RWPE2 (cell line): Measurements from ENCODE around the gene LYRM2.

ENCODE experiments used
- ATAC-seq: fragments of 200-7000 bp; cut with Tn5 transposase; 3 replicates; pipeline ENCODE4 v1.9.1; 2021; ENCODE audit warnings: low read depth
- DNase-seq: peaks from one replicate; pipeline ENCODE4 v3.0.0-alpha.2; 2020; ENCODE audit warnings: low spot score
- H3K27ac ChIP-seq: fragments of 450-650 bp; 2 replicates; pipeline ENCODE4 v1.5.1; 2017; ENCODE audit warnings: mild to moderate bottlenecking; ENCODE audit not compliant: poor library complexity, severe bottlenecking
- H3K27me3 ChIP-seq: fragments of 250-450 bp; sonication (Bioruptor Pico); 2 replicates; pipeline ENCODE4 v1.5.1; 2021; ENCODE audit warnings: mild to moderate bottlenecking, moderate library complexity; ENCODE audit not compliant: insufficient read depth, poor library complexity, severe bottlenecking
- H3K36me3 ChIP-seq: fragments of 250-450 bp; sonication (Bioruptor Pico); 2 replicates; pipeline ENCODE4 v1.5.1; 2020; ENCODE audit warnings: low read depth, mild to moderate bottlenecking, moderate library complexity
- H3K4me1 ChIP-seq: fragments of 250-450 bp; sonication (Bioruptor Pico); 2 replicates; pipeline ENCODE4 v1.5.1; 2021; ENCODE audit warnings: mild to moderate bottlenecking, moderate library complexity; ENCODE audit not compliant: insufficient read depth, poor library complexity, severe bottlenecking
- H3K4me3 ChIP-seq: fragments of 250-450 bp; sonication (Bioruptor Pico); 2 replicates; pipeline ENCODE4 v1.5.1; 2021; ENCODE audit warnings: mild to moderate bottlenecking, moderate library complexity; ENCODE audit not compliant: severe bottlenecking
- H3K9me3 ChIP-seq: fragments of 250-450 bp; sonication (Bioruptor Pico); 2 replicates; pipeline ENCODE4 v1.5.1; 2021; ENCODE audit warnings: mild to moderate bottlenecking, moderate library complexity; ENCODE audit not compliant: severe bottlenecking
- TF ChIP-seq, protein P1 (sequence below): fragments of 450-650 bp; IDR thresholded peaks from one replicate; pipeline ENCODE4 v1.5.1; 2017; ENCODE audit warnings: mild to moderate bottlenecking, moderate library complexity; ENCODE audit not compliant: poor library complexity, severe bottlenecking

LYRM2 gene

DNA sequence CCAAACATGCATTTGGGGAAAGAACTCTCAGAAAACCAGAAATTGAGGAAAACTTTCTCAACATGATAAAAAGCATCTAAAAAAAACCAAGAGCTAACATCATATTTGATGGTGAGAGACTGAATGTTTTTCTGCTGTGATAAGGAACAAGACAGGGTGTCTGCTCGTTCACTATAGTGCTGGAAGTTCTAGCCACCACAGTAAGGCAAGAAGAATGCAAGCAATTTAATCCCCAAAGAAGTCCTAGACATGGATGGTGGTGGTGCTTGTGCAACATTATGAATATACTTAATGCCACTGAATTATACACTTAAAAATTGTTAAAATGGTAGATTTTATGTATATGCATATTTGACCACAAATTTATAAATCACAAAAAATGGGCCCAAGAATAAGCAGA lies 53.4 kb downstream of the LYRM2 start:
- TF ChIP-seq, protein P1, sequence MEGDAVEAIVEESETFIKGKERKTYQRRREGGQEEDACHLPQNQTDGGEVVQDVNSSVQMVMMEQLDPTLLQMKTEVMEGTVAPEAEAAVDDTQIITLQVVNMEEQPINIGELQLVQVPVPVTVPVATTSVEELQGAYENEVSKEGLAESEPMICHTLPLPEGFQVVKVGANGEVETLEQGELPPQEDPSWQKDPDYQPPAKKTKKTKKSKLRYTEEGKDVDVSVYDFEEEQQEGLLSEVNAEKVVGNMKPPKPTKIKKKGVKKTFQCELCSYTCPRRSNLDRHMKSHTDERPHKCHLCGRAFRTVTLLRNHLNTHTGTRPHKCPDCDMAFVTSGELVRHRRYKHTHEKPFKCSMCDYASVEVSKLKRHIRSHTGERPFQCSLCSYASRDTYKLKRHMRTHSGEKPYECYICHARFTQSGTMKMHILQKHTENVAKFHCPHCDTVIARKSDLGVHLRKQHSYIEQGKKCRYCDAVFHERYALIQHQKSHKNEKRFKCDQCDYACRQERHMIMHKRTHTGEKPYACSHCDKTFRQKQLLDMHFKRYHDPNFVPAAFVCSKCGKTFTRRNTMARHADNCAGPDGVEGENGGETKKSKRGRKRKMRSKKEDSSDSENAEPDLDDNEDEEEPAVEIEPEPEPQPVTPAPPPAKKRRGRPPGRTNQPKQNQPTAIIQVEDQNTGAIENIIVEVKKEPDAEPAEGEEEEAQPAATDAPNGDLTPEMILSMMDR = no peak

DNA sequence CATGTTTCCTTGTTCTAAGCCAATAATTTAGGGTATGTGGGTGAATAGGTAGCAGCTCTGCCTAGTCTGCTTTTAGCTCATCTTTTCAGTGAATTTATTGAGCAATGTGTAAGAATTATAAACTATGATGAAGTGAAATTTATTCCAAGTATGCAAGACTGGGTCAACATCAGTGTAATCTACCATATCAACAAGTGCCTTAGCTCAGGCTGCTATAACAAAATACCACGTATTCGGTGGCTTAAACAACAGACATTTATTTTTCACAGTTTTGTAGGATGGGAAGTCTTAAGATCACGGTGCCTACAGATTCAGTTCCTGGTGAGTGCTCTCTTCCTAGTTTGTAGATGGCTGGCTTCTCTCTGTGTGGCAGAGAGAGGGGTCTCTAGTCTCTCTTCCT lies 54.0 kb downstream of the LYRM2 start:
- TF ChIP-seq, protein P1 = no peak
- Histone ChIP-seq H3K36me3 (no peaks in the 10 kb centered on the region), H3K4me3 (no peak overlapping the region), H3K4me1 (no peaks in the 10 kb centered on the region), H3K27ac (no peak overlapping the region), H3K9me3 (no peaks in the 10 kb centered on the region), H3K27me3 (no peaks in the 10 kb centered on the region)
- ATAC-seq = no peak
- no peak for DNase-seq

More for the DNA sequence above, 53.4 kb downstream of the LYRM2 start:
- ATAC-seq (no peak), DNase-seq (no peak)
- Histone ChIP-seq H3K9me3 (no peaks in the 10 kb centered on the region), H3K27ac (no peak overlapping the region), H3K4me3 (no peak overlapping the region), H3K36me3 (no peaks in the 10 kb centered on the region), H3K4me1 (no peaks in the 10 kb centered on the region), H3K27me3 (no peaks in the 10 kb centered on the region)

DNA sequence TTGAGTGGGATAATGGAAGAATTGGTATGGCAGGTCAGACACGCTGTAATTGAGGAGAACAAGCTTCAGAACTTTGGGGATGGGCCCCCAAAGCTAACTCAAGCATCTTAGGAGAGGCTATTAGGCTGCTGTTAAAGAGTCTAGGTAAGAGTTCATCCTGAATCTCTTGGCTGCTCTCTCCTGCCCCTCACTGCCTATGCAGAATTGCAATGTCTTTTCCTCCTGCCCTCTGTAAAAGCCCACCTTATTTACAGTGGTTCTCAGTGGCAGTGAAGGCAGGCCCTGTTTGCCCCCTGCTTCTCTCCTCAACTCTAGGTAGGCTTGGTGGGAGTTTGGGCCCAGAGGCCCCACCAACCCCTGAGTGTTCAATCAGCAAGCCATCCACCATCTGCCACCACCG lies 55.0 kb downstream of the LYRM2 start:
- no peak for ATAC-seq
- DNase-seq = no peak

DNA sequence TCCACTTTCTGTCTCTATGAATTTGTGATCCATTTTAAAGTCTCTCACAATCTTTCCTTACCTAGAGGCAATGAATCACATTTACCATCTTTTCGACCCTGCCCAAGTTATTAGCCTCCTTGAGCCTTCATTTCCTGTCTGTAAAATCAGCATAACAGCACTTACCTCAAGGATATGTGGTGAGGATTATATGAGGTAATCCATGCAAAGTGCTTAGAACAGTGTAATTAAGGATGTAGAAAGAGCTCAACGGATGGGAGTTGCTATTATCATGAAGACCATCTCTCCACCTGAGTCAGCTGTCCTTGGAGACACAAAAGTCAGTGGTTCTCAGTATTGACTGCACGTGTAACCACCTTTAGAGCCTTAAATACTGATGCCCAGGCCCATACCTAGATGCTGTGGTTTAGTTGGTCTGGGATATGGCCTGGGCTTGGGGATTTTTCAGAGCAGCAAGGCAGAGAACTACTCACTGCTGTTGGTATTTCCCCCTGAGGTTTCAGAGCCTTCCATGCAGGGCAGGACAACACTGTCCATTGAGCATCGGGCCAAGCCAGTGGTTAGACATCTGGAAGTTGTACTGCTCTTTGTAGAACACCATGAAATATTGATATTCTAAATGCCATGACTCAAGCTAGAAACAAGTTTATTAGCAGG lies 55.8 kb downstream of the LYRM2 start:
- TF ChIP-seq, protein P1 = no peak
- no peak overlapping the region for H3K27ac ChIP-seq
- no peak overlapping the region for H3K4me3 ChIP-seq
- H3K27me3 ChIP-seq = no peaks in the 10 kb centered on the region
- ATAC-seq (no peak), DNase-seq (no peak)
- H3K9me3 ChIP-seq = no peaks in the 10 kb centered on the region
- no peaks in the 10 kb centered on the region for H3K4me1 ChIP-seq
- H3K36me3 ChIP-seq = no peaks in the 10 kb centered on the region

More for the DNA sequence above, 55.0 kb downstream of the LYRM2 start:
- no peaks in the 10 kb centered on the region for H3K4me1 ChIP-seq
- no peak overlapping the region for H3K27ac ChIP-seq
- no peak overlapping the region for H3K4me3 ChIP-seq
- H3K36me3 ChIP-seq = no peaks in the 10 kb centered on the region
- H3K9me3 ChIP-seq = no peaks in the 10 kb centered on the region
- TF ChIP-seq, protein P1 = no peak
- no peaks in the 10 kb centered on the region for H3K27me3 ChIP-seq

DNA sequence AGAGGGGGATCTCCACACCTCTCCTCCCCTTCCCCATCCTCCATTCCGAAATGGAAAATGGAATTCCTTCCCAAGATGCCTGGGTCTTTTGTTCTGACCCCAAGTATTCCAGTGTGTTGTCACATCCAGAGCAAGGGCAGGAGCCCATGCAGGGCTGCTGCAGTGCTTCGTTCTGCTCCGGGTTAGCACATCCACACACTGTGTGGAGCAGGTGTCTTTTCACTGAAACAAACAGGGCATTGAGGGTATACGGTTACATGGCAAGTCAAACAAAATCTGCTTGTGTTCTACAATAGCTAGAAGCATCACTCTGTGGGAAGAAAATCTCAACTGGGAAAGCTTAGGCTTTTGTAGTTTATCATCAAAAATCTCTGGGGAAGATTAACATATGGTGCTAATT lies 56.9 kb downstream of the LYRM2 start:
- no peaks in the 10 kb centered on the region for H3K4me1 ChIP-seq
- DNase-seq (no peak), ATAC-seq (no peak)

More for the DNA sequence above, 56.9 kb downstream of the LYRM2 start:
- no peak overlapping the region for H3K4me3 ChIP-seq
- H3K36me3 ChIP-seq = no peaks in the 10 kb centered on the region
- no peak overlapping the region for H3K27ac ChIP-seq
- no peaks in the 10 kb centered on the region for H3K9me3 ChIP-seq
- H3K27me3 ChIP-seq = no peaks in the 10 kb centered on the region
- TF ChIP-seq, protein P1 = no peak
